ENCODE data around the gene OSBPL10. TPM values are rescaled to one million over a fixed set of nuclear protein-coding genes. Genes with fewer than 3 reads are reported as not detected.

OSBPL10 gene
- total and polyA plus RNA-seq, 2 of the 8 experiments (the other 6 are each of a cell fraction or from before 2014, with no cell fraction given) = 26.2 to 86.7 TPM

- H3K36me3 ChIP-seq (ENCODE audit: control insufficient read depth in 2 of 4, insufficient read depth in 4 of 4, low read length in 3 of 4) = peaks cover 0 to 15% (median 0%) of the 10 kb centered on the region in 4 experiments; a peak in 1 of 8 replicates
- WGBS, 2 experiments (ENCODE audit: extremely low coverage in 1 of 2, insufficient coverage in 1 of 2, insufficient read length in 1 of 2, insufficient replicate concordance in 2 of 2, low coverage in 1 of 2, low lambda C conversion rate in 2 of 2, missing lambda C conversion rate in 1 of 2) = 69% methylated on average over 1 of the region's 1 CpG; no CpG with 5 or more reads in 1 of the 2 experiments
- no peak for FAIRE-seq
These were observed 341.2 kb downstream of the OSBPL10 start for GRCh38 chr3:31639828-31640227.

More at GRCh38 chr3:31639828-31640227, 341.2 kb downstream of the OSBPL10 start:
- H3K4ac ChIP-seq (replicated peaks; ENCODE audit: insufficient read length, low read depth, low read length) = no peak overlapping the region
- H4K20me1 ChIP-seq (replicated peaks in 1 of 2; ENCODE audit: control insufficient read depth in 1 of 2, insufficient read depth in 2 of 2, low read length in 2 of 2) = no peaks in the 10 kb centered on the region
- no peak overlapping the region for H3K18ac ChIP-seq (ENCODE audit: extremely low read depth, low read length)
- no peak overlapping the region for H3K56ac ChIP-seq (replicated peaks; ENCODE audit: insufficient read length, low read depth, low read length)
- TF ChIP-seq CTCF (IDR thresholded peaks at IDR 0.05; ENCODE audit: control extremely low read depth in 1 of 3, insufficient read depth in 1 of 3, low read depth in 1 of 3, low read length in 3 of 3) (peak in 2 of 3 experiments; percentile 37 to 43; a peak in 3 of 4 replicates), RAD21 (IDR thresholded peaks at IDR 0.05 in 1 of 2, conservative IDR thresholded peaks at IDR 0.05 in 1 of 2; ENCODE audit: low read depth in 2 of 2, low read length in 2 of 2) (peak; percentile 66 to 70), CEBPB (IDR thresholded peaks at IDR 0.05; ENCODE audit: low read depth, low read length) (no peak)
- H2BK120ac ChIP-seq (replicated peaks; ENCODE audit: low read depth, low read length) = no peak overlapping the region
- H3K79me2 ChIP-seq (ENCODE audit: control insufficient read depth in 1 of 2, insufficient read depth in 2 of 2, low read length in 2 of 2) = no peaks in the 10 kb centered on the region
- H3K27me3 ChIP-seq (replicated peaks in 1 of 4; ENCODE audit: control insufficient read depth in 3 of 4, extremely low read depth in 1 of 4, insufficient read depth in 3 of 4, low read length in 3 of 4) = no peaks in the 10 kb centered on the region
- H3K27ac ChIP-seq (ENCODE audit: low read depth, low read length) = no peak overlapping the region
- H2BK20ac ChIP-seq (ENCODE audit: low read length) = no peak overlapping the region
- no peak overlapping the region for H3K4me2 ChIP-seq (ENCODE audit: insufficient read depth in 1 of 2, low read depth in 2 of 2, low read length in 2 of 2)
- H3K23ac ChIP-seq (ENCODE audit: insufficient read length) = no peak overlapping the region
- H2BK5ac ChIP-seq (ENCODE audit: low read depth, low read length) = no peak overlapping the region
- no peak overlapping the region for H2BK15ac ChIP-seq (ENCODE audit: low read length)
- H2AFZ ChIP-seq (ENCODE audit: low read length) = no peak overlapping the region
- no peak overlapping the region for H4K5ac ChIP-seq (ENCODE audit: insufficient read length, low read depth, low read length)
- H4K8ac ChIP-seq (ENCODE audit: extremely low read depth, insufficient read depth, low read length) = no peak overlapping the region
- no peak for DNase-seq (ENCODE audit: low read depth in 1 of 2, low spot score in 2 of 2)
- no peak overlapping the region for H3K9ac ChIP-seq (replicated peaks in 1 of 4; ENCODE audit: extremely low read depth in 1 of 4, low read depth in 3 of 4, low read length in 3 of 4)
- ChIA-PET POLR2A (ENCODE audit: partially characterized antibody) (interaction anchor here (0.6 to 1.7 kb wide), 3 partner anchors 29 to 850 kb away, joined by 3 to 9 read pairs (median 4); partner anchors contain the start of gene STT3B), CTCF (ENCODE audit: partially characterized antibody) (interaction anchor here (0.7 to 2.0 kb wide), 24 partner anchors 8 to 908 kb away, joined by 3 to 8 read pairs (median 3); no protein-coding TSS in a partner anchor)
- no peak overlapping the region for H3K14ac ChIP-seq (ENCODE audit: insufficient read length)
- H3K79me1 ChIP-seq (ENCODE audit: low read depth, low read length) = no peaks in the 10 kb centered on the region
- no peak overlapping the region for H2BK12ac ChIP-seq (ENCODE audit: low read depth, low read length)
- H3K4me1 ChIP-seq (replicated peaks in 1 of 4; ENCODE audit: control insufficient read depth in 3 of 4, insufficient read depth in 4 of 4, low read length in 3 of 4) = no peaks in the 10 kb centered on the region
- no peak overlapping the region for H2AK5ac ChIP-seq (ENCODE audit: low read depth, low read length)
- no peak overlapping the region for H4K91ac ChIP-seq (replicated peaks; ENCODE audit: insufficient read length, low read length)
- H3K4me3 ChIP-seq (ENCODE audit: extremely low read depth in 1 of 4, insufficient read depth in 2 of 4, low read depth in 3 of 4, low read length in 4 of 4) = no peak overlapping the region
- H3K9me3 ChIP-seq (ENCODE audit: insufficient read depth in 2 of 2, low read depth in 1 of 2, low read length in 1 of 2) = no peaks in the 10 kb centered on the region
- no peaks in the 10 kb centered on the region for H3K23me2 ChIP-seq (ENCODE audit: low read depth, low read length)
